ENCODE measurements around the gene ACACA.

Gene ACACA

GRCh38 chr17:37259030-37259735 lies 147.5 kb downstream of the ACACA start:
- no peaks in the 10 kb centered on the region for H3K27me3 ChIP-seq (replicated peaks; ENCODE audit: insufficient read depth, low read length)
- H3K79me2 ChIP-seq (ENCODE audit: low read length): no peaks in the 10 kb centered on the region
- DNase-seq: no peak
- H3K27ac ChIP-seq (ENCODE audit: low read length): no peak overlapping the region
- no peaks in the 10 kb centered on the region for H3K9me3 ChIP-seq (replicated peaks; ENCODE audit: insufficient read depth, low read length)
- no peaks in the 10 kb centered on the region for H3K4me1 ChIP-seq (ENCODE audit: low read length)
- TF ChIP-seq EZH2 (optimal IDR thresholded peaks at IDR 0.05; ENCODE audit: low read depth, low read length) (no peak), EZH2phosphoT487 (IDR thresholded peaks at IDR 0.05; ENCODE audit: low read length) (no peak)
- TF ChIP-seq, protein P1, sequence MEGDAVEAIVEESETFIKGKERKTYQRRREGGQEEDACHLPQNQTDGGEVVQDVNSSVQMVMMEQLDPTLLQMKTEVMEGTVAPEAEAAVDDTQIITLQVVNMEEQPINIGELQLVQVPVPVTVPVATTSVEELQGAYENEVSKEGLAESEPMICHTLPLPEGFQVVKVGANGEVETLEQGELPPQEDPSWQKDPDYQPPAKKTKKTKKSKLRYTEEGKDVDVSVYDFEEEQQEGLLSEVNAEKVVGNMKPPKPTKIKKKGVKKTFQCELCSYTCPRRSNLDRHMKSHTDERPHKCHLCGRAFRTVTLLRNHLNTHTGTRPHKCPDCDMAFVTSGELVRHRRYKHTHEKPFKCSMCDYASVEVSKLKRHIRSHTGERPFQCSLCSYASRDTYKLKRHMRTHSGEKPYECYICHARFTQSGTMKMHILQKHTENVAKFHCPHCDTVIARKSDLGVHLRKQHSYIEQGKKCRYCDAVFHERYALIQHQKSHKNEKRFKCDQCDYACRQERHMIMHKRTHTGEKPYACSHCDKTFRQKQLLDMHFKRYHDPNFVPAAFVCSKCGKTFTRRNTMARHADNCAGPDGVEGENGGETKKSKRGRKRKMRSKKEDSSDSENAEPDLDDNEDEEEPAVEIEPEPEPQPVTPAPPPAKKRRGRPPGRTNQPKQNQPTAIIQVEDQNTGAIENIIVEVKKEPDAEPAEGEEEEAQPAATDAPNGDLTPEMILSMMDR (IDR thresholded peaks at IDR 0.05; ENCODE audit: low read length): no peak
- no peaks in the 10 kb centered on the region for H3F3A ChIP-seq (ENCODE audit: insufficient read depth, low read length)
- no peak overlapping the region for H3K9ac ChIP-seq (ENCODE audit: low read length)
- no peak overlapping the region for H3K4me2 ChIP-seq (ENCODE audit: low read depth, low read length)
- H3K4me3 ChIP-seq (ENCODE audit: low read length): no peak overlapping the region
- H4K20me1 ChIP-seq (ENCODE audit: insufficient read depth, low read length): no peaks in the 10 kb centered on the region
- no peak overlapping the region for H2AFZ ChIP-seq (ENCODE audit: low read length)
- H3K9me2 ChIP-seq (replicated peaks; ENCODE audit: insufficient read depth, low read length): no peaks in the 10 kb centered on the region
- H3K36me3 ChIP-seq (replicated peaks; ENCODE audit: insufficient read depth, low read length): no peaks in the 10 kb centered on the region

- H3K9me3 ChIP-seq (replicated peaks; ENCODE audit: insufficient read depth, low read length): no peaks in the 10 kb centered on the region
- no peak for DNase-seq
- no peaks in the 10 kb centered on the region for H3K36me3 ChIP-seq (replicated peaks; ENCODE audit: insufficient read depth, low read length)
- no peaks in the 10 kb centered on the region for H3K9me2 ChIP-seq (replicated peaks; ENCODE audit: insufficient read depth, low read length)
- H3K27ac ChIP-seq (ENCODE audit: low read length): no peak overlapping the region
- no peak overlapping the region for H3K4me3 ChIP-seq (ENCODE audit: low read length)
- H4K20me1 ChIP-seq (ENCODE audit: insufficient read depth, low read length): no peaks in the 10 kb centered on the region
- no peaks in the 10 kb centered on the region for H3K27me3 ChIP-seq (replicated peaks; ENCODE audit: insufficient read depth, low read length)
- TF ChIP-seq EZH2 (optimal IDR thresholded peaks at IDR 0.05; ENCODE audit: low read depth, low read length) (no peak), EZH2phosphoT487 (IDR thresholded peaks at IDR 0.05; ENCODE audit: low read length) (no peak)
- TF ChIP-seq, protein P1 (IDR thresholded peaks at IDR 0.05; ENCODE audit: low read length): no peak
- no peak overlapping the region for H2AFZ ChIP-seq (ENCODE audit: low read length)
- H3F3A ChIP-seq (ENCODE audit: insufficient read depth, low read length): no peaks in the 10 kb centered on the region
- H3K9ac ChIP-seq (ENCODE audit: low read length): no peak overlapping the region
- H3K4me1 ChIP-seq (ENCODE audit: low read length): no peaks in the 10 kb centered on the region
- H3K79me2 ChIP-seq (ENCODE audit: low read length): no peaks in the 10 kb centered on the region
- H3K4me2 ChIP-seq (ENCODE audit: low read depth, low read length): no peak overlapping the region
Measured at GRCh38 chr17:37256627-37257026, 150.0 kb downstream of the ACACA start.

GRCh38 chr17:37255432-37255831 lies 151.2 kb downstream of the ACACA start:
- Histone ChIP-seq H3K79me2 (ENCODE audit: low read length) (no peaks in the 10 kb centered on the region), H4K20me1 (ENCODE audit: insufficient read depth, low read length) (no peaks in the 10 kb centered on the region), H3F3A (ENCODE audit: insufficient read depth, low read length) (no peaks in the 10 kb centered on the region), H2AFZ (ENCODE audit: low read length) (no peak overlapping the region), H3K4me3 (ENCODE audit: low read length) (no peak overlapping the region), H3K9ac (ENCODE audit: low read length) (no peak overlapping the region), H3K36me3 (replicated peaks; ENCODE audit: insufficient read depth, low read length) (no peaks in the 10 kb centered on the region), H3K9me2 (replicated peaks; ENCODE audit: insufficient read depth, low read length) (no peaks in the 10 kb centered on the region), H3K4me1 (ENCODE audit: low read length) (no peaks in the 10 kb centered on the region), H3K27ac (ENCODE audit: low read length) (no peak overlapping the region), H3K4me2 (ENCODE audit: low read depth, low read length) (no peak overlapping the region), H3K9me3 (replicated peaks; ENCODE audit: insufficient read depth, low read length) (no peaks in the 10 kb centered on the region), H3K27me3 (replicated peaks; ENCODE audit: insufficient read depth, low read length) (no peaks in the 10 kb centered on the region)
- TF ChIP-seq EZH2 (optimal IDR thresholded peaks at IDR 0.05; ENCODE audit: low read depth, low read length) (no peak), EZH2phosphoT487 (IDR thresholded peaks at IDR 0.05; ENCODE audit: low read length) (no peak)
- TF ChIP-seq, protein P1 (IDR thresholded peaks at IDR 0.05; ENCODE audit: low read length): no peak
- DNase-seq: no peak

Measured in MM.1S (cell line).